ENCODE results near the gene RPS18.

The RPS18 gene

GRCh38 chr6:33276864-33277662, 5.2 kb downstream of the RPS18 start, which contains the start of gene B3GALT4:
B3GALT4 (plus strand) TSS chr6:33277123; CDS start chr6:33277420, 297 bp downstream.
- TF ChIP-seq, protein P1, sequence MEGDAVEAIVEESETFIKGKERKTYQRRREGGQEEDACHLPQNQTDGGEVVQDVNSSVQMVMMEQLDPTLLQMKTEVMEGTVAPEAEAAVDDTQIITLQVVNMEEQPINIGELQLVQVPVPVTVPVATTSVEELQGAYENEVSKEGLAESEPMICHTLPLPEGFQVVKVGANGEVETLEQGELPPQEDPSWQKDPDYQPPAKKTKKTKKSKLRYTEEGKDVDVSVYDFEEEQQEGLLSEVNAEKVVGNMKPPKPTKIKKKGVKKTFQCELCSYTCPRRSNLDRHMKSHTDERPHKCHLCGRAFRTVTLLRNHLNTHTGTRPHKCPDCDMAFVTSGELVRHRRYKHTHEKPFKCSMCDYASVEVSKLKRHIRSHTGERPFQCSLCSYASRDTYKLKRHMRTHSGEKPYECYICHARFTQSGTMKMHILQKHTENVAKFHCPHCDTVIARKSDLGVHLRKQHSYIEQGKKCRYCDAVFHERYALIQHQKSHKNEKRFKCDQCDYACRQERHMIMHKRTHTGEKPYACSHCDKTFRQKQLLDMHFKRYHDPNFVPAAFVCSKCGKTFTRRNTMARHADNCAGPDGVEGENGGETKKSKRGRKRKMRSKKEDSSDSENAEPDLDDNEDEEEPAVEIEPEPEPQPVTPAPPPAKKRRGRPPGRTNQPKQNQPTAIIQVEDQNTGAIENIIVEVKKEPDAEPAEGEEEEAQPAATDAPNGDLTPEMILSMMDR (IDR thresholded peaks at IDR 0.05; ENCODE audit: borderline replicate concordance, control extremely low read depth, extremely low read depth, insufficient read depth, missing control alignments) = peak; percentile 66
- DNase-seq (ENCODE audit: low spot score) = peak; percentile 89
- in situ Hi-C loops (cut with MboI; ENCODE audit: low sequenced_read_pairs, unreplicated experiment) = no loop called here

GRCh38 chr6:33277663-33278391, 6.0 kb downstream of the RPS18 start:
- DNase-seq (ENCODE audit: low spot score) = peak; percentile 62
- TF ChIP-seq, protein P1 (IDR thresholded peaks at IDR 0.05; ENCODE audit: borderline replicate concordance, control extremely low read depth, extremely low read depth, insufficient read depth, missing control alignments) = no peak
- in situ Hi-C loops (cut with MboI; ENCODE audit: low sequenced_read_pairs, unreplicated experiment) = no loop called here

- TF ChIP-seq, protein P1 (IDR thresholded peaks at IDR 0.05; ENCODE audit: borderline replicate concordance, control extremely low read depth, extremely low read depth, insufficient read depth, missing control alignments) = no peak
- in situ Hi-C loops (cut with MboI; ENCODE audit: low sequenced_read_pairs, unreplicated experiment) = no loop called here
- no peak for DNase-seq (ENCODE audit: low spot score)
Measured at GRCh38 chr6:33278392-33278741, 6.5 kb downstream of the RPS18 start.

GRCh38 chr6:33278810-33279209, 6.9 kb downstream of the RPS18 start:
- DNase-seq (ENCODE audit: low spot score) = no peak
- TF ChIP-seq, protein P1 (IDR thresholded peaks at IDR 0.05; ENCODE audit: borderline replicate concordance, control extremely low read depth, extremely low read depth, insufficient read depth, missing control alignments) = no peak
- in situ Hi-C loops (cut with MboI; ENCODE audit: low sequenced_read_pairs, unreplicated experiment) = no loop called here

GRCh38 chr6:33279257-33279695, 7.4 kb downstream of the RPS18 start:
- in situ Hi-C loops (cut with MboI; ENCODE audit: low sequenced_read_pairs, unreplicated experiment) = no loop called here
- TF ChIP-seq, protein P1 (IDR thresholded peaks at IDR 0.05; ENCODE audit: borderline replicate concordance, control extremely low read depth, extremely low read depth, insufficient read depth, missing control alignments) = no peak
- DNase-seq (ENCODE audit: low spot score) = no peak

GRCh38 chr6:33279971-33280511, 8.2 kb downstream of the RPS18 start:
- in situ Hi-C loops (cut with MboI; ENCODE audit: low sequenced_read_pairs, unreplicated experiment) = no loop called here
- DNase-seq (ENCODE audit: low spot score) = no peak

More at GRCh38 chr6:33279971-33280511, 8.2 kb downstream of the RPS18 start:
- TF ChIP-seq, protein P1 (IDR thresholded peaks at IDR 0.05; ENCODE audit: borderline replicate concordance, control extremely low read depth, extremely low read depth, insufficient read depth, missing control alignments) = peak; percentile 6

Data from GM13976 (cell line).